SK-N-SH (cell line): ENCODE data around the gene ZGPAT.

Experiments used
- EP300 ChIP-seq, 2 experiments: IDR thresholded peaks; 2 replicates each; pipeline versions ENCODE4 v1.4.0 to v1.6.1; 2012; ENCODE audit warnings: borderline replicate concordance in 1 of 2, low read depth in 1 of 2, low read length in 1 of 2
- GABPA ChIP-seq: IDR thresholded peaks from 2 replicates; pipeline ENCODE4 v1.4.0; 2012; ENCODE audit warnings: low read depth, mild to moderate bottlenecking
- JUND ChIP-seq: IDR thresholded peaks from 2 replicates; pipeline ENCODE4 v1.4.0; 2012
- RFX5 ChIP-seq: IDR thresholded peaks from 2 replicates; pipeline ENCODE4 v1.6.1; 2012; ENCODE audit warnings: mild to moderate bottlenecking, improper control_type of control experiment, low read length
- SMC3 ChIP-seq: IDR thresholded peaks from 2 replicates; pipeline ENCODE4 v1.6.1; 2012; ENCODE audit warnings: low read depth, low read length, improper control_type of control experiment
- YY1 ChIP-seq: IDR thresholded peaks from 2 replicates; pipeline ENCODE4 v1.4.0; 2012; ENCODE audit warnings: low read depth, mild to moderate bottlenecking
- TF ChIP-seq, protein P1 (sequence below): fragments of 200-600 bp; sonication (generic); IDR thresholded peaks from 2 replicates; pipeline ENCODE4 v1.6.1; 2017; ENCODE audit warnings: antibody characterized with exemption, mild to moderate bottlenecking, moderate library complexity
- TF ChIP-seq, protein P2 (sequence below): IDR thresholded peaks from 2 replicates; pipeline ENCODE4 v1.4.0; 2012; ENCODE audit warnings: low read depth, borderline replicate concordance
- TF ChIP-seq, protein P3 (sequence below): fragments of 150-350 bp; IDR thresholded peaks from 2 replicates; pipeline ENCODE4 v1.6.1; 2016; ENCODE audit warnings: mild to moderate bottlenecking, low read depth, low read length
- TF ChIP-seq, protein P4 (sequence below): IDR thresholded peaks from 2 replicates; pipeline ENCODE4 v1.6.1; 2012; ENCODE audit warnings: mild to moderate bottlenecking, low read depth, low read length, moderate library complexity
- TF ChIP-seq, protein P5 (sequence below): IDR thresholded peaks from 2 replicates; pipeline ENCODE4 v1.4.0; 2012; ENCODE audit warnings: low read depth
- TF ChIP-seq, protein P6 (sequence below): IDR thresholded peaks from 2 replicates; pipeline ENCODE4; 2012

DNA sequence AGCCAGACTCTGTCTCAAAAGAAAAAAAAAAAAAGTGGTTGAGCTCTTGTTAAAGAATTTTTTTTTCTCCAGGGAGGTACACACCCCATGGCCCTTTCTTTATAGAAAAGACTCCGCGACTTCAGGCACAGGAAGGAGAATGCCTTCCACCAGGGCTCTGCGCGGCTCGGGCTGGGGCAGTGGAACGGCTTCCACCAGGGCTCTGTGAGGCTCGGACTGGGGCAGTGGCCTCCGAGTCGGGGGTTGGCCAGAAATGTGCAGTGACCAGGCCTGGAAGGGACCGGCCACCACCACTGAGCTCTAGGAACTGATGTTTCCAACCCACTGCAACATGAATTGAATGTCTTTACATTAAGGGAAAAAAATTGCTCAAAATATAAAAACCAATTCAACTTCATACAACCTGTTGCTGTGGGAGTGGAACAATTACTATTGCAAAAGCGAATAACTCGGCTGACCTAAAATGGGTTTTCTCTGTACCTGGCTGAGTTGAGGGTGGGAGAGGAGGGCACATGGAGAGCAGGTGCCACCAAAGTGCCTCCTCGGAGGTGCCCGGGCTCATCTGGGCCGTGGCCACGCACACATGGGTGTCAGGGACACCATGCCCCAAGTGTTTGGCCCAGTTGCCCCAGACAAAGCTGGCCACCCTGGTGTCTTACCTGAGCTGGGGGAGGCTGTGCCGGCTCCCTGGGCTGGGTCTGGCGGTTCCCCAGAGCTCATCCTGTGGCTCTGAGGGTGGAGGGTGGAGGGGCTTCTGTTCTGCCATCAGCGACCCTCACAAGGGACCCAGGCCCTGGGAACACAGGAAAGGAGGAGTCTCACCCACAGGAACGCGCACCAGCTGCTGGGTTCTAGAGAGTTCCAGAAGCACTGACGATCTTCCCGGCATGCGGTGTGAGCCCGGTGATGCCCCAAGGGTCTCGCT, 61.0 kb downstream of the ZGPAT start:
- no peak for TF ChIP-seq JUND
- no peak for TF ChIP-seq GABPA
- no peak for TF ChIP-seq EP300 (IDR thresholded peaks at IDR 0.05; ENCODE audit: borderline replicate concordance in 1 of 2, low read depth in 1 of 2, low read length in 1 of 2)
- TF ChIP-seq, protein P1, sequence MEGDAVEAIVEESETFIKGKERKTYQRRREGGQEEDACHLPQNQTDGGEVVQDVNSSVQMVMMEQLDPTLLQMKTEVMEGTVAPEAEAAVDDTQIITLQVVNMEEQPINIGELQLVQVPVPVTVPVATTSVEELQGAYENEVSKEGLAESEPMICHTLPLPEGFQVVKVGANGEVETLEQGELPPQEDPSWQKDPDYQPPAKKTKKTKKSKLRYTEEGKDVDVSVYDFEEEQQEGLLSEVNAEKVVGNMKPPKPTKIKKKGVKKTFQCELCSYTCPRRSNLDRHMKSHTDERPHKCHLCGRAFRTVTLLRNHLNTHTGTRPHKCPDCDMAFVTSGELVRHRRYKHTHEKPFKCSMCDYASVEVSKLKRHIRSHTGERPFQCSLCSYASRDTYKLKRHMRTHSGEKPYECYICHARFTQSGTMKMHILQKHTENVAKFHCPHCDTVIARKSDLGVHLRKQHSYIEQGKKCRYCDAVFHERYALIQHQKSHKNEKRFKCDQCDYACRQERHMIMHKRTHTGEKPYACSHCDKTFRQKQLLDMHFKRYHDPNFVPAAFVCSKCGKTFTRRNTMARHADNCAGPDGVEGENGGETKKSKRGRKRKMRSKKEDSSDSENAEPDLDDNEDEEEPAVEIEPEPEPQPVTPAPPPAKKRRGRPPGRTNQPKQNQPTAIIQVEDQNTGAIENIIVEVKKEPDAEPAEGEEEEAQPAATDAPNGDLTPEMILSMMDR = no peak
- TF ChIP-seq, protein P2, sequence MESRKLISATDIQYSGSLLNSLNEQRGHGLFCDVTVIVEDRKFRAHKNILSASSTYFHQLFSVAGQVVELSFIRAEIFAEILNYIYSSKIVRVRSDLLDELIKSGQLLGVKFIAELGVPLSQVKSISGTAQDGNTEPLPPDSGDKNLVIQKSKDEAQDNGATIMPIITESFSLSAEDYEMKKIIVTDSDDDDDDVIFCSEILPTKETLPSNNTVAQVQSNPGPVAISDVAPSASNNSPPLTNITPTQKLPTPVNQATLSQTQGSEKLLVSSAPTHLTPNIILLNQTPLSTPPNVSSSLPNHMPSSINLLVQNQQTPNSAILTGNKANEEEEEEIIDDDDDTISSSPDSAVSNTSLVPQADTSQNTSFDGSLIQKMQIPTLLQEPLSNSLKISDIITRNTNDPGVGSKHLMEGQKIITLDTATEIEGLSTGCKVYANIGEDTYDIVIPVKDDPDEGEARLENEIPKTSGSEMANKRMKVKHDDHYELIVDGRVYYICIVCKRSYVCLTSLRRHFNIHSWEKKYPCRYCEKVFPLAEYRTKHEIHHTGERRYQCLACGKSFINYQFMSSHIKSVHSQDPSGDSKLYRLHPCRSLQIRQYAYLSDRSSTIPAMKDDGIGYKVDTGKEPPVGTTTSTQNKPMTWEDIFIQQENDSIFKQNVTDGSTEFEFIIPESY = no peak
- TF ChIP-seq RFX5 = no peak
- TF ChIP-seq, protein P3, sequence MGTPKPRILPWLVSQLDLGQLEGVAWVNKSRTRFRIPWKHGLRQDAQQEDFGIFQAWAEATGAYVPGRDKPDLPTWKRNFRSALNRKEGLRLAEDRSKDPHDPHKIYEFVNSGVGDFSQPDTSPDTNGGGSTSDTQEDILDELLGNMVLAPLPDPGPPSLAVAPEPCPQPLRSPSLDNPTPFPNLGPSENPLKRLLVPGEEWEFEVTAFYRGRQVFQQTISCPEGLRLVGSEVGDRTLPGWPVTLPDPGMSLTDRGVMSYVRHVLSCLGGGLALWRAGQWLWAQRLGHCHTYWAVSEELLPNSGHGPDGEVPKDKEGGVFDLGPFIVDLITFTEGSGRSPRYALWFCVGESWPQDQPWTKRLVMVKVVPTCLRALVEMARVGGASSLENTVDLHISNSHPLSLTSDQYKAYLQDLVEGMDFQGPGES = no peak
- TF ChIP-seq, protein P4, sequence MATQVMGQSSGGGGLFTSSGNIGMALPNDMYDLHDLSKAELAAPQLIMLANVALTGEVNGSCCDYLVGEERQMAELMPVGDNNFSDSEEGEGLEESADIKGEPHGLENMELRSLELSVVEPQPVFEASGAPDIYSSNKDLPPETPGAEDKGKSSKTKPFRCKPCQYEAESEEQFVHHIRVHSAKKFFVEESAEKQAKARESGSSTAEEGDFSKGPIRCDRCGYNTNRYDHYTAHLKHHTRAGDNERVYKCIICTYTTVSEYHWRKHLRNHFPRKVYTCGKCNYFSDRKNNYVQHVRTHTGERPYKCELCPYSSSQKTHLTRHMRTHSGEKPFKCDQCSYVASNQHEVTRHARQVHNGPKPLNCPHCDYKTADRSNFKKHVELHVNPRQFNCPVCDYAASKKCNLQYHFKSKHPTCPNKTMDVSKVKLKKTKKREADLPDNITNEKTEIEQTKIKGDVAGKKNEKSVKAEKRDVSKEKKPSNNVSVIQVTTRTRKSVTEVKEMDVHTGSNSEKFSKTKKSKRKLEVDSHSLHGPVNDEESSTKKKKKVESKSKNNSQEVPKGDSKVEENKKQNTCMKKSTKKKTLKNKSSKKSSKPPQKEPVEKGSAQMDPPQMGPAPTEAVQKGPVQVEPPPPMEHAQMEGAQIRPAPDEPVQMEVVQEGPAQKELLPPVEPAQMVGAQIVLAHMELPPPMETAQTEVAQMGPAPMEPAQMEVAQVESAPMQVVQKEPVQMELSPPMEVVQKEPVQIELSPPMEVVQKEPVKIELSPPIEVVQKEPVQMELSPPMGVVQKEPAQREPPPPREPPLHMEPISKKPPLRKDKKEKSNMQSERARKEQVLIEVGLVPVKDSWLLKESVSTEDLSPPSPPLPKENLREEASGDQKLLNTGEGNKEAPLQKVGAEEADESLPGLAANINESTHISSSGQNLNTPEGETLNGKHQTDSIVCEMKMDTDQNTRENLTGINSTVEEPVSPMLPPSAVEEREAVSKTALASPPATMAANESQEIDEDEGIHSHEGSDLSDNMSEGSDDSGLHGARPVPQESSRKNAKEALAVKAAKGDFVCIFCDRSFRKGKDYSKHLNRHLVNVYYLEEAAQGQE = no peak
- TF ChIP-seq, protein P5, sequence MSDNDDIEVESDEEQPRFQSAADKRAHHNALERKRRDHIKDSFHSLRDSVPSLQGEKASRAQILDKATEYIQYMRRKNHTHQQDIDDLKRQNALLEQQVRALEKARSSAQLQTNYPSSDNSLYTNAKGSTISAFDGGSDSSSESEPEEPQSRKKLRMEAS = no peak
- TF ChIP-seq YY1 = no peak
- TF ChIP-seq, protein P6, sequence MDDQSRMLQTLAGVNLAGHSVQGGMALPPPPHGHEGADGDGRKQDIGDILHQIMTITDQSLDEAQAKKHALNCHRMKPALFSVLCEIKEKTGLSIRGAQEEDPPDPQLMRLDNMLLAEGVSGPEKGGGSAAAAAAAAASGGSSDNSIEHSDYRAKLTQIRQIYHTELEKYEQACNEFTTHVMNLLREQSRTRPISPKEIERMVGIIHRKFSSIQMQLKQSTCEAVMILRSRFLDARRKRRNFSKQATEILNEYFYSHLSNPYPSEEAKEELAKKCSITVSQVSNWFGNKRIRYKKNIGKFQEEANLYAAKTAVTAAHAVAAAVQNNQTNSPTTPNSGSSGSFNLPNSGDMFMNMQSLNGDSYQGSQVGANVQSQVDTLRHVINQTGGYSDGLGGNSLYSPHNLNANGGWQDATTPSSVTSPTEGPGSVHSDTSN = no peak
- TF ChIP-seq SMC3 = no peak
